ENCODE data around the gene MN1.

MN1 gene

GRCh38 chr22:27799015-27799826, 2.3 kb downstream of the MN1 start:
- DNase-seq = no peak

GRCh38 chr22:27798511-27799014, 3.0 kb downstream of the MN1 start:
- no peak for DNase-seq

GRCh38 chr22:27797520-27798391, 3.8 kb downstream of the MN1 start:
- no peak for DNase-seq

- no peak for DNase-seq
These were observed 4.6 kb downstream of the MN1 start for GRCh38 chr22:27796829-27797519.

GRCh38 chr22:27795696-27796517, 5.6 kb downstream of the MN1 start:
- DNase-seq = no peak

- no peak for DNase-seq
These were observed 6.5 kb downstream of the MN1 start for GRCh38 chr22:27795053-27795452.

GRCh38 chr22:27794226-27794625, 7.3 kb downstream of the MN1 start:
- no peak for DNase-seq

GRCh38 chr22:27793576-27793975, 8.0 kb downstream of the MN1 start:
- no peak for DNase-seq

GRCh38 chr22:27792452-27793161, 8.9 kb downstream of the MN1 start:
- DNase-seq = no peak

- no peak for DNase-seq
These were observed 9.7 kb downstream of the MN1 start for GRCh38 chr22:27791859-27792241.

GRCh38 chr22:27791159-27791858, 10.2 kb downstream of the MN1 start:
- DNase-seq = no peak

GRCh38 chr22:27790376-27791158, 11.0 kb downstream of the MN1 start:
- no peak for DNase-seq

GRCh38 chr22:27788500-27789288, 12.9 kb downstream of the MN1 start:
- DNase-seq = no peak

- no peak for DNase-seq
These were observed 14.6 kb downstream of the MN1 start for GRCh38 chr22:27786965-27787364.

GRCh38 chr22:27786291-27786932, 15.1 kb downstream of the MN1 start:
- no peak for DNase-seq

- DNase-seq = no peak
These were observed 15.7 kb downstream of the MN1 start for GRCh38 chr22:27785831-27786230.

- no peak for DNase-seq
These were observed 17.5 kb downstream of the MN1 start for GRCh38 chr22:27784120-27784475.

- DNase-seq = no peak
These were observed 18.0 kb downstream of the MN1 start for GRCh38 chr22:27783436-27784119.
